Medulla oblongata (tissue), 1 donor: ENCODE results near the gene BCL7C.

ENCODE experiments used
- DNase-seq: peaks from one replicate; pipeline ENCODE4 v3.0.0-alpha.2; 2015; ENCODE audit errors: extremely low spot score

Gene BCL7C

DNA sequence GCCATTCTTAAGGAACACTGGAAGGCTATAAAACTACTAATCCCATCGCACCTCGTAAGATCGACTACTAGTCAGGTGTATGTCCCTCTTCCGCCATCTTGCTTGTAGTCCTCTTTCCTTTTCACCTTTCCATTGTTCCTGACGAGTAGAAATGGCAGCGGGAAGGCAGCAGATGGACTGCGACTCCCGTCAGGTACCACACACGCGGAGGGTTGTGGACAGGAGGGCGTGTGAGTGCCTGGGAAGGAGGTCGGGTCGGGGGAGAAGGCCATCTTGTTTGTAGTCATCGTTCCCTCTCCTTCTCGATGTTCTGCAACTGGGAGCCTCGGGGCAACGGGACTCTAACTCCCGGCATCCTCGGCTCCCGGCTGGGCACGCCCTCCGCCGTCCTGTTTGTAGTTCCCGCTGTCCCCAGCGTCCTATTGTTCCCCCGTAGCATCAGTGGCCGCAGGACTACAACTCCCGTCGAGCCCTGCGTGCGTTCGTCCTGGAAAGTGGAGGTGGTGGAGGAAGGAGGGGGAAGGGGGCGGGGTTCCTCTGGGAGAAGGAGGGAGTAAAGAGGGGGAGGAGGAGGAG lies 29.2 kb upstream of the BCL7C start:
- DNase-seq, result peak; percentile 100

GRCh38 chr16:30922420-30922959 lies 28.6 kb upstream of the BCL7C start:
- DNase-seq, result peak; percentile 100

DNA sequence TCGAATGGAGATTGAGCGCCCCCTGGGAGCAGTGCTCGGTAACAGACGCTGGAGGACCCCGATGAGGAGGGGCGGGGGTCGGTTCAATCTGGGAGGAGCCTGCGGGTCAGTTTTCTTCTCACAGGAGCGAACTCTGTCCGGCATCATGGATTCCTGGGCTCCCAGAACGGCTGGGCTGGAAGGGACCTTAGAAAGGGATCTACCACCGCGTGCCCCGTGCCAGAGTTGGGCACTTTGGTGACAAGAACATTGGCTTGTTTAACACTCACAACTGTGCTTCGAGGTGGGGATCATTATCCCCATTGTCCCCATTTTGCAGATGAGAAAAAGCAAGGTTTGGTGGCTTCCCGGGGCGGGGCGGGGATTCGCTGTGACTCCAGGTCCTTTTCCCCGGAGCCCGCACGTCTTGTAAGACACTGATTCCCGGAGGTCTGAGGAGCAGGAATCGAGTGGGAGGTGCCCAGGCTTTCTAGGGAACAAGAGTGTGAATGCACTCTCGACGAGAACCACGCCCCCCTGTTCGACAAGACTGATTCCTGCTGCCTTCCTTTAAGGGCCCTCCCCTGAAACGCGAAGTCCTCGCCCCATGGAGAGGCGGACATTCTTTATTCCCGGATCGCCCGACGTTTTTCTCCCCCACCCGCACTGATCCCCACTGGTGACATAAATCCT lies 28.0 kb upstream of the BCL7C start:
- peak; percentile 93 for DNase-seq

GRCh38 chr16:30921459-30921747 lies 27.5 kb upstream of the BCL7C start:
- DNase-seq, result no peak

DNA sequence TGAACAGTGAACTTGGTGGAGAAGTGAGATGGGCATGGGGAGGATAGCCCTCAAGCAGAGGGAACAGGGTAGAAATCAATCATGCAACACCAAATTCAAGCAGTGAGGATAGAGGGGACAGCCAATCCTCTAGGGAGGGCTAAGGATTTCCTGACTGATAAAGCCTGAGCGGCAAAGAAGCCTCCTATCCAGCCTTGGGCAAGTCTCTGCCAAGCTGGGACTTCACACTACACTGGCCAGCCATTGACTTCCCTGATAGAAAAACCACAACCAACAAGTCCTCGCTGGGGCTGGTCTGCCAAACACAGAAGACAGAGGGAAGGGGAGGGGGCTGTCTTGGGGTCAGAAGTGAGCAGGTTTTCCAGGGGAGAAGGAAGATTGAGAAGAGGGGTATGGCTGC lies 27.0 kb upstream of the BCL7C start:
- DNase-seq, result no peak

DNA sequence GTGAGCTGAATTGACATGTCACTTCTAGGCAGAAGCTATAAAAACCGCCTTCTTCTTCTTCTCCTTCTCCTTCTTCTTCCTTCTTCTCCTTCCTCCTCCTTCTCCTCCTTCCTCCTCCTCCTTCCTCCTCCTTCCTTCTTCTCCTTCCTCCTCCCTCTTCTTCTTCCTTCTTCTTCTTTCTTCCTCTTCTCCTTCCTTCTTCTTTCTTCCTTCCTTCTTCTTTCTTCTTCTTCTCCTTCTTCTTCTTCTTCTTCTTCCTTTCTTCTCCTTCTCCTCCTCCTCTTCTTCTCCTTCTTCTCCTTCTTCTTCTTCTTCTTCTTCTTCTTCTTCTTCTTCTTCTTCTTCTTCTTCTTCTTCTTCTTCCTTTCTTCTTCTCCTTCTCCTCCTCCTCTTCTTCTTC lies 24.7 kb upstream of the BCL7C start:
- DNase-seq, result no peak

GRCh38 chr16:30914830-30915229 lies 21.0 kb upstream of the BCL7C start:
- DNase-seq, result no peak

- no peak for DNase-seq
Observed at GRCh38 chr16:30912794-30913412, 19.0 kb upstream of the BCL7C start.

GRCh38 chr16:30910427-30911029 lies 16.7 kb upstream of the BCL7C start:
- no peak for DNase-seq

- DNase-seq, result no peak
Observed at GRCh38 chr16:30907064-30907463, 13.2 kb upstream of the BCL7C start.

DNA sequence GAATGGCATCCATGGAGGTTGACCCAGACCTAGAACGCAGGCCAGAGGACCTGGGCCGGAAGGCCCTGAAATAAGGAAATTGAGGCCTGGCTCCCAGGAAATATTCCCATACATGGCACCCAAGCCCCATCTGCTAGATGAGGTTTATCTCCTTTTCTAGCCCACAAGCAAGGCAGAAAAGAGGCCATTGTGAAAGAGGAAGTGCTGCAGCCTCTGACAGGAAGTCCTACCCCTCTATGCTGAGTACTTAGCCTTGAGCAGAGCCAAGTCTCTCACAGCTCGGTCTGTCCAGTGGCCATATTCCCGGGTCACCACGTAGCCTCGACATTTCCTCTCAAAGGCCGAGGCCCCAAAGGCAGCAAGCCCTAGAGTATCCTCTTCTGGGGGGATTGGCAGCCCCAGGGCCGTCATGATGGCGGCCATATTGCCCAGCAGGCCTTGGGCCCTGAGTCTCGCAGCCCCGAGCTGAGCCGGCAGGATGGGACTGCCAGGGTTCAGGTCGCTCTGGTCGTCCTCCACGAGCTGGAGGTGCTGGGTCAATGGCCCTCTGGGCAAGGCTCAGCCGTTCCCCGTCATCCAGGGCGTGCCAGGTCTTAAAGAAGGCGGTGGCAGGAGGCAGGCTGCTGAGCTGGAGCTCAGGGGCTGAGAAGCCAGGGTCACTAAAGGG lies 10.4 kb upstream of the BCL7C start:
- DNase-seq, result no peak

DNA sequence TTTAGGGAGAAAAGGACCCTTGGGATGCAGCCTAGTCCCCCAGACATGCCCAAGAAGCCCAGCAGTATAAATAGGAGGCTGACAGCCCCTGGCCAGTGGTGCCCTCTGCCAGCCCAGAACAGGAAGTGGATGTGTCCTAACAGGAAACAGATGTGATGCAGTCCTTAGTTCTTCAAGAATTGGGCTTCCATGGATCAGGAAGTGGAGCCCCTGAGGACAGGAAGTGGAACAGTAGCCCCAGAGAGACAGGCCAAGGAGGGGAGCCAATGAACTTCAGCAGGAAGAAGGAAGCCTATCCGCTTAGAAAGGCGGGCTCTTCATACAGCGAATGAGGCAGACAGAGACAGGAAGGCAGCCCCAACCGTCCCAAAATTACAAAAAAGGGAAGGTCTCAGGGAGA lies 9.7 kb upstream of the BCL7C start:
- DNase-seq, result peak; percentile 63

DNA sequence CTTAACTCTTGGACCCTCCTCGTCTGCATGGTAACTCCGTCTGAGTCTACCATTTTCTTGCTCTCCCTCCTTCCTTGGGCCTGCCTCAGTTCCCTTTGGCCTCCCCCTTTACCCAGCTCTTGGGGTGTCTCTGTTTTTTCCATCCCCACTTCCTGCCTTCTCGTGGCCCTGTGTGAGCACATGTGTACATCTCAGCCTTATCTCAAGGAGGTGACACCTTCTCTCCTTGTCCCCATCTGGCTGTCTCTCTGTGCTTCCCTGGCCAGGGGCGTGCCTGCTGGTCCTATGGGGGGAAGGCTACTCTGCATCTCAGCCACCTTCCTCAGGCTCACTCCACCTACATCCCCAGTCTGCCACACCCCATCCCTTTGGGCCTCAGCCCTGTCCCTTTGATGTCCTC lies 9.1 kb upstream of the BCL7C start:
- DNase-seq, result no peak

DNA sequence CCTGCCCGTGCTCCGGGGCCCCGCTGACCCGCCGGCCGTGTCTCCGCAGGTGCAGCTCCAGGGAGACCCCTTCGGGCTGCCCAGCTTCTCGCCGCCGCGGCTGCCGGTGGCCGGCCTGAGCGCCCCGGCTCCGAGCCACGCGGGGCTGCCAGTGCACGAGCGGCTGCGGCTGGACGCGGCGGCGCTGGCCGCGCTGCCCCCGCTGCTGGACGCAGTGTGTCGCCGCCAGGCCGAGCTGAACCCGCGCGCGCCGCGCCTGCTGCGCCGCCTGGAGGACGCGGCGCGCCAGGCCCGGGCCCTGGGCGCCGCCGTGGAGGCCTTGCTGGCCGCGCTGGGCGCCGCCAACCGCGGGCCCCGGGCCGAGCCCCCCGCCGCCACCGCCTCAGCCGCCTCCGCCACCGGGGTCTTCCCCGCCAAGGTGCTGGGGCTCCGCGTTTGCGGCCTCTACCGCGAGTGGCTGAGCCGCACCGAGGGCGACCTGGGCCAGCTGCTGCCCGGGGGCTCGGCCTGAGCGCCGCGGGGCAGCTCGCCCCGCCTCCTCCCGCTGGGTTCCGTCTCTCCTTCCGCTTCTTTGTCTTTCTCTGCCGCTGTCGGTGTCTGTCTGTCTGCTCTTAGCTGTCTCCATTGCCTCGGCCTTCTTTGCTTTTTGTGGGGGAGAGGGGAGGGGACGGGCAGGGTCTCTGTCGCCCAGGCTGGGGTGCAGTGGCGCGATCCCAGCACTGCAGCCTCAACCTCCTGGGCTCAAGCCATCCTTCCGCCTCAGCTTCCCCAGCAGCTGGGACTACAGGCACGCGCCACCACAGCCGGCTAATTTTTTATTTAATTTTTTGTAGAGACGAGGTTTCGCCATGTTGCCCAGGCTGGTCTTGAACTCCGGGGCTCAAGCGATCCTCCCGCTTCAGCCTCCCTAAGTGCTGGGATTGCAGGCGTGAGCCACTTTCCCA lies 8.4 kb upstream of the BCL7C start:
- peak; percentile 64 for DNase-seq

GRCh38 chr16:30901201-30902028 lies 7.5 kb upstream of the BCL7C start:
- no peak for DNase-seq

- no peak for DNase-seq
Observed at GRCh38 chr16:30900588-30900987, 6.7 kb upstream of the BCL7C start.

- no peak for DNase-seq
Observed at GRCh38 chr16:30899794-30900193, 5.9 kb upstream of the BCL7C start.

DNA sequence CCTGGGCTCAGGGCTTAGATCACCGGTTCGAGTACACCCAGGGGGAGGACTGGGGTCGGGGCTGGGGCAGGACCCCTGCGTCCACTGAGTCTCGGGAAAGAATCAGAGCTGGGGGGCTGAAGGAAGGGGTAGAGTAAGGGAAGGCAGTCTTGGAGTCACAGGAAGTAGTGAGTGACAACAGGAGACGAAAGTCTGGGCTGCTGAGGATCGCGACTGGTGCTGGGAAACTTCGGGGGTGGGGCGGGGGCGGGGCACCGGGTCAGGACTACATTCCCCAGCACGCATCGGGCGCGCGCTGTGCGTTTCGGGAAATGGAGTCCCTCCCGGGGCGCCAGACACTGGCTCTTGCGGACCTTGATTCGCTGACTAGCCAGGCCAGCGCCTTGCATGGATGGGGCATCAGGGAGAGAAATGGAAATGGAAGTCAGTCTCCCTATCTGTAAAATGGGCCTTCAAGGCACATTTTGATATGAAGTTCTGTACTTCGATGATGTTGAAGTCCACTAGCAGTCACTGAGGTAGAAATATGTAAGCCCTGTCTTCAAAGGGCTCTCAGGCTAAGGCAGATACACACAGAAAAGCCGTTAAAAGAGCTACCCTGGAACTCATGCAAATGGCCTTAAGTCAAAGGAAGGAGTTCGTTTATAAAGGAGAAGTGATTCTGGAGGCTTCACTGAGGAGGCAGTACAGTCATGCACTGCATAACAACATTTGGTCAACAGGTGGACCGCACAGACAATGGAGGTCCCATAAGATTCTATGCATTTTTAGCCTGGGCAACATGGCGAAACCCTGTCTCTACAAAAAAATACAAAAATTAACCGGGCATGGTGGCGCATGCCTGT lies 3.2 kb upstream of the BCL7C start:
- DNase-seq, result peak; percentile 92

DNA sequence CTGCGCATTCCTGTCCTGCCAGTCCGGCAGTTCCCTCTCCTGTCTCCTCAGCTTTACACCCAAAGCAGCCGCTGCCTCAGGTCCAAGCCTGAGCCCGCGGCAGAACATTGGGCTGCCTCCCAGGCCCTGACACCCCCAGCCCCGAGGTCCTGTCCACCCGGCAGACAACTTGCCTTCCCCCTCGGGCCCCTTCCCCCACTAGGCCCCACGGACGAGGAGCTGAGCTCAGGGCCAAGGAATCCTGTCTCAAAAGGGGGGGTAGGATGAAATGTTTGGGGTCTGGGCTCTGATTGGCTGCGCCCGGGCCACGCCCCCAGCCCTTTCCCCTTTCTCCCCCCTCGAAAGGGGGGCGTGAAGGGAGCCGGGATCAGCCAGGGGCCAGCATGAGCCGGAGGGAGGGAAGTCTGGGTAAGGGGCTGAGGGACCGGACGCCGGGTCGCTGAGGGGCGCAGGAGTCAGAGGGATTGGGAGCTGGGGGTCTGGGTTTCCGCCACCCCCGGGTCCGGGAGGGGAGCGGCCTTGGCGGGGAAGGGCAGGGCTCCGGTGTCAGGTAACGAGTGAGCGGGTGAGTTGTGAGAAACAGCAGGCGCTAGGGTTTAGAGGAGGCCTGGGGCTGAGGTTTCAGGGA lies 2.5 kb upstream of the BCL7C start, which contains the start of gene CTF1:
Gene CTF1, plus strand, starts transcription at position 354 of the 628 bp plus-strand sequence. Its CDS starts 30 bp downstream, at position 384.
- DNase-seq, result peak; percentile 81
